Liver (tissue), 3 donors: ENCODE results near the gene CKM.

ENCODE experiments used
- EGR1 ChIP-seq, 2 donors: IDR thresholded peaks; 2 replicates each; pipeline ENCODE4 v1.6.1; 2016 to 2018; ENCODE audit warnings: antibody characterized with exemption in 2 of 2, low read depth in 2 of 2
- FOXA1 ChIP-seq: IDR thresholded peaks from 2 replicates; pipeline ENCODE4 v1.6.1; 2016; ENCODE audit warnings: antibody characterized with exemption
- GABPA ChIP-seq, 2 donors: IDR thresholded peaks in 1 of 2; conservative IDR thresholded peaks in 1 of 2; 2 replicates each; pipeline ENCODE4 v1.6.1; 2016; ENCODE audit warnings: antibody characterized with exemption in 2 of 2, mild to moderate bottlenecking in 1 of 2, moderate library complexity in 1 of 2
- TAF1 ChIP-seq: conservative IDR thresholded peaks from 2 replicates; pipeline ENCODE4 v1.6.1; 2016; ENCODE audit warnings: antibody characterized with exemption, mild to moderate bottlenecking
- TF ChIP-seq, protein P1 (sequence below): fragments of 150-350 bp; IDR thresholded peaks from 2 replicates; pipeline ENCODE4 v1.5.1; 2017; ENCODE audit warnings: improper control_type of control experiment, low read depth, low read length; ENCODE audit not compliant: missing input control
- TF ChIP-seq, protein P2 (sequence below): IDR thresholded peaks from 2 replicates; pipeline ENCODE4 v1.6.1; 2016; ENCODE audit warnings: antibody characterized with exemption
- TF ChIP-seq, protein P3 (sequence below): IDR thresholded peaks from 2 replicates; pipeline ENCODE4 v1.6.1; 2016; ENCODE audit warnings: antibody characterized with exemption
- donor health status: healthy.
- donor health status: healthy.

DNA sequence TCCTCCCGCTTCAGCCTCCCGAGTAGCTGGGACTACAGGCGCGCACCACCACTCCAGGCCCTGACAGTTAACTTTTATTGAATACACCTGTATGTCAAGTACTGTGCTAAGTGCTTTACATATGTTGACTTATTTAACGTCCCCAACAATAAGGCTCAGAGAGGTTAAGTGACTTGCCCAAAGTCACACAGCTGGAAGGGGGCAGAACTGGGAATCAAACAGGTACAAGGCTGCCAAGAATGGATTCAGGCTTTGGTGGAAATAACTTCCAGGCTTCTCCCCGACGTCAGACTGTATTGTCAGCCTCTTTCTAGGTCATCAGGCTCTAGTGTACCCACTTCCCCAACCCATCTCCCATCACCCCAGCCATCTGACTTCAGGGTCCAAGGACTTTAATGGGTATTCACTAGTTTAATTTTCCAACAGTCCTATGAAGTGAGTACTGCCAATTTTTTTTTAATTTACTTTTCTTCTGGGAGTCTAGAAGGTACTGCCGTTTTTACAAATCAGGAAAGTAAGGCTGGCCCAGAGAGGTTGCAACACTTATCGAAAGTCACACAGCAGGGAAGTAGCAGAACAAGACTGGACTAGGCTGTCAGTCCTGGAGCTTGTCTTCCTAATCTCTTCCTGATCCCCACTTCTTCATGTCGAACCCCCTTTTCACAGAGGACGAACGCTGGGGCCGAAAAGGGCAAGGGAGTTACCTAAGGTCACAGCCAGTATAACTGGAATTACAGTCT, 4.9 kb upstream of the CKM start:
- no peak for TF ChIP-seq TAF1
- TF ChIP-seq, protein P1, sequence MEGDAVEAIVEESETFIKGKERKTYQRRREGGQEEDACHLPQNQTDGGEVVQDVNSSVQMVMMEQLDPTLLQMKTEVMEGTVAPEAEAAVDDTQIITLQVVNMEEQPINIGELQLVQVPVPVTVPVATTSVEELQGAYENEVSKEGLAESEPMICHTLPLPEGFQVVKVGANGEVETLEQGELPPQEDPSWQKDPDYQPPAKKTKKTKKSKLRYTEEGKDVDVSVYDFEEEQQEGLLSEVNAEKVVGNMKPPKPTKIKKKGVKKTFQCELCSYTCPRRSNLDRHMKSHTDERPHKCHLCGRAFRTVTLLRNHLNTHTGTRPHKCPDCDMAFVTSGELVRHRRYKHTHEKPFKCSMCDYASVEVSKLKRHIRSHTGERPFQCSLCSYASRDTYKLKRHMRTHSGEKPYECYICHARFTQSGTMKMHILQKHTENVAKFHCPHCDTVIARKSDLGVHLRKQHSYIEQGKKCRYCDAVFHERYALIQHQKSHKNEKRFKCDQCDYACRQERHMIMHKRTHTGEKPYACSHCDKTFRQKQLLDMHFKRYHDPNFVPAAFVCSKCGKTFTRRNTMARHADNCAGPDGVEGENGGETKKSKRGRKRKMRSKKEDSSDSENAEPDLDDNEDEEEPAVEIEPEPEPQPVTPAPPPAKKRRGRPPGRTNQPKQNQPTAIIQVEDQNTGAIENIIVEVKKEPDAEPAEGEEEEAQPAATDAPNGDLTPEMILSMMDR = no peak
- no peak for TF ChIP-seq GABPA (IDR thresholded peaks at IDR 0.05 in 1 of 2, conservative IDR thresholded peaks at IDR 0.05 in 1 of 2)
- TF ChIP-seq FOXA1 = no peak
- TF ChIP-seq, protein P2, sequence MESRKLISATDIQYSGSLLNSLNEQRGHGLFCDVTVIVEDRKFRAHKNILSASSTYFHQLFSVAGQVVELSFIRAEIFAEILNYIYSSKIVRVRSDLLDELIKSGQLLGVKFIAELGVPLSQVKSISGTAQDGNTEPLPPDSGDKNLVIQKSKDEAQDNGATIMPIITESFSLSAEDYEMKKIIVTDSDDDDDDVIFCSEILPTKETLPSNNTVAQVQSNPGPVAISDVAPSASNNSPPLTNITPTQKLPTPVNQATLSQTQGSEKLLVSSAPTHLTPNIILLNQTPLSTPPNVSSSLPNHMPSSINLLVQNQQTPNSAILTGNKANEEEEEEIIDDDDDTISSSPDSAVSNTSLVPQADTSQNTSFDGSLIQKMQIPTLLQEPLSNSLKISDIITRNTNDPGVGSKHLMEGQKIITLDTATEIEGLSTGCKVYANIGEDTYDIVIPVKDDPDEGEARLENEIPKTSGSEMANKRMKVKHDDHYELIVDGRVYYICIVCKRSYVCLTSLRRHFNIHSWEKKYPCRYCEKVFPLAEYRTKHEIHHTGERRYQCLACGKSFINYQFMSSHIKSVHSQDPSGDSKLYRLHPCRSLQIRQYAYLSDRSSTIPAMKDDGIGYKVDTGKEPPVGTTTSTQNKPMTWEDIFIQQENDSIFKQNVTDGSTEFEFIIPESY = no peak
- TF ChIP-seq, protein P3, sequence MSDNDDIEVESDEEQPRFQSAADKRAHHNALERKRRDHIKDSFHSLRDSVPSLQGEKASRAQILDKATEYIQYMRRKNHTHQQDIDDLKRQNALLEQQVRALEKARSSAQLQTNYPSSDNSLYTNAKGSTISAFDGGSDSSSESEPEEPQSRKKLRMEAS = no peak
- no peak for TF ChIP-seq EGR1 (IDR thresholded peaks at IDR 0.05; ENCODE audit: low read depth in 2 of 2)
